Stimulated activated CD4-positive, alpha-beta T cell treated with anti-CD3 and anti-CD28 coated beads, Interleukin-12 subunit alpha, Interleukin-12 subunit beta, amount 100 ng/mL, for 24 hours (primary cell): ENCODE data around the gene CENPP.

Experiments
- DNase-seq, 2 experiments: peaks; one replicate each; pipeline ENCODE4 v3.0.0-alpha.2; 2020; ENCODE audit warnings: low read depth in 2 of 2

Gene CENPP

DNA sequence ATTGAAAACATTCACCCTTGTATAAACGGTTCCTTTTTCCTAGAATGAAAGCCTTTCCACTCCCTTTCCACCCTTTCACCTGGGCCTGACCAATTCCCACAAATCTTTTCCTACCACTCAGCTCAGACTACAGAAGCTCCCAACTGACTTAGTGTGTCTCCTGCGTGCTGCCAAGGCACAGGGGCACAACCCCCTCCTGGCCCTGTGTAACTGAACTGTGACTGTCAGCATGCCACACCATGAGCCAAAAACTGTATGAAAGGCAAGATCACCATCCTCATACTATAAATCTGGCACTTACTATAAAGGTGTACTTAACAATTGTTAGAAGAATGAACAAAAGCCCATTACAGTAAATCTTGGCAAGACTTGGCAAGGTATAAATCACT, 12.1 kb upstream of the CENPP start:
- no peak for DNase-seq

- DNase-seq, result no peak
Measured at GRCh38 chr9:92315456-92315855, 10.3 kb upstream of the CENPP start.

DNA sequence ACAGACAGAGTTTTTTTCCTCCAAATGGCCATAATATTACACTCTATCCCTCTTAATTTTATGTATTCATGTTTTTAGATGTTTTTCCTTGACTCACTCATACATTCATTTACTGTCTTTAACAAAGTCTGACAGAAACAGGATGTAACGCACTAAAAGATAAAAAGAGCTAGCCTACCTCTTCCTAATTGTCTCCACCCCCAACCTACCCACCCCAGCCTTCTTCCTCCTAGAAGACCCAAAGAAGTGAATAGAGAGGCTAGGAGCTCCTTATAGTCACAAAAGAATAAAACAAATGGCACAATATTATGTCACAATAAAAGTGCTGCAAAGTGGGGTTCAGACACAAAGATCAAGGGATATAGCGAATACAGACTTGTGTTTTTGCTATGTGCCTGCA, 1.3 kb upstream of the CENPP start:
- no peak for DNase-seq

DNA sequence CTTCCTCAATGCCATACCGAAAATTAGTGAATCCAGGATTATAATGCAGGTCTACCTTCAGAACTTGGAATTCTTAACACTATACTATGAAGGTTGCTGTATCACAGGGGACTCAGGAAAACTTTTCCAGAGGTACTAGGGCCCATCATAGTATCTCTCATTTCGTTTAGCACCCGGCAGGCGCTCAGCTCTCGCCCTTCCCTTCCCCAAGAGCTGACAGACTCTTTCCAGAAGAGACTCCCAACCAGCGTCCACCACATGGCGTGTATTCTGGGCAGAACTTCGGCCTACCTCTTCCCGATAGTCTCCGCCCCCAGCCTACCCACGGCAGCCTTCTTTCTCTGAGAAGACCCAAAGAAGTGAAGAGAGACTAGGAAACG, 874 bp upstream of the CENPP start:
- DNase-seq, result no peak

DNA sequence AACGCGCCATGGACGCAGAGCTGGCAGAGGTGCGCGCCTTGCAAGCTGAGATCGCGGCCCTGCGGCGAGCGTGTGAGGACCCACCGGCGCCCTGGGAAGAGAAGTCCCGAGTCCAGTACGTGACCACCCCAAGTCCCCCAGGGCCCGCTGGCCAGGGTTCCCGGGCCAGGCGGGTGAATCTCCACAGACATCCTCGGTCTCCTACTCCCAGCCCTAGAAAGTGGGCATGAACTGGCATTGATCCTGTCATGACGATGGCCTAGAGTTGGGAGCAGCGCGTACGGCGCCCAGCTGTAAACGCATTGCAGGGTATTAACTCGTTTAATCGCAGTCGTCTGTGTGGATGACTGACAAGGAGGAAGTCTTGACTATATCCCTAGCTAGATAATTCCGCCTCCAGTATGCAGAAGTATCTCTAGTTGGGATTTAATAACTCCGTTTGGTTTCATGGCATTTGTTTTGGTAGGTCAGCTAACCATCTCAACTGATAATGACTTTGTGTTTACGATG, 293 bp downstream of the CENPP start:
- DNase-seq, result no peak

GRCh38 chr9:92327283-92327850, 1.6 kb downstream of the CENPP start:
- no peak for DNase-seq

- no peak for DNase-seq
Measured at GRCh38 chr9:92328225-92328624, 2.5 kb downstream of the CENPP start.

GRCh38 chr9:92332577-92333281, 7.0 kb downstream of the CENPP start:
- DNase-seq, result no peak

DNA sequence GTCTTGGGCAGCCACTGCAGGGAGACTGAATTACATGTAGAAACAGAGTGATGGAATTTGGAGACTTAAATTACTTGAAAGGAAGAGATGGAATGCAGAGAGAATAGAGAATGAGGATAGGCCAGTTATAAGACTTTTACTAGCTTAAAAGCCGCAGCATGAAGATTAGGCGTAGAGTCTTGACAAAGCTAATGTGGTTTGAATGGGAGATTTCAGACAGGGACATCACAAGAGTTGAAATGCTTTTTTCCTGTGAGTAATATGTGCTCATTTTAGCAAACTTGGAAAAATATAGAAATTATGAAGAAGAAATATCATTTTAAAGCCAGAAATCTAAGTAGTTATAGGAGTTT, 7.5 kb downstream of the CENPP start:
- DNase-seq, result no peak

GRCh38 chr9:92341578-92341977, 15.8 kb downstream of the CENPP start:
- DNase-seq, result no peak

- DNase-seq, result no peak
Measured at GRCh38 chr9:92342825-92343488, 17.2 kb downstream of the CENPP start.

GRCh38 chr9:92345582-92345981, 19.8 kb downstream of the CENPP start:
- no peak for DNase-seq

GRCh38 chr9:92349771-92350739, 24.3 kb downstream of the CENPP start:
- DNase-seq, result no peak

DNA sequence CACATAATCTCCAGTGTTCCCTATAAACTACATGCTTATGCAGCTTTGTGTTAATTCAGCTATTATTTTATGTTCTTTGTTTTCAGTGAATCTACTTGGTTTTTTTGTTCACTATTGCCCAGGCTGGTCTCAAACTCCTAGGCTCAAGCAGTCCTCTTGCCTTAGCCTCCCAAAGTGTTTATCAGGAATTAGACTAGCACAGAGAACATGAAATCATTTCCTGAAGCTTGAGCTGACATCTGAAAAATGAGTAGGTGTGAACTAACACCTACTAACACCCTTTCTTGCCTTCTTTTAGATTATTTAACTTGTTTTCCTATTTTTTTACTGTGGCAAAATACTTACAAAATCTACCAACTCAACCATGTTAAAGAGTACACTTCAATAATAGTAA, 25.0 kb downstream of the CENPP start:
- DNase-seq, result no peak

- DNase-seq, result no peak
Measured at GRCh38 chr9:92353051-92353450, 27.3 kb downstream of the CENPP start.

DNA sequence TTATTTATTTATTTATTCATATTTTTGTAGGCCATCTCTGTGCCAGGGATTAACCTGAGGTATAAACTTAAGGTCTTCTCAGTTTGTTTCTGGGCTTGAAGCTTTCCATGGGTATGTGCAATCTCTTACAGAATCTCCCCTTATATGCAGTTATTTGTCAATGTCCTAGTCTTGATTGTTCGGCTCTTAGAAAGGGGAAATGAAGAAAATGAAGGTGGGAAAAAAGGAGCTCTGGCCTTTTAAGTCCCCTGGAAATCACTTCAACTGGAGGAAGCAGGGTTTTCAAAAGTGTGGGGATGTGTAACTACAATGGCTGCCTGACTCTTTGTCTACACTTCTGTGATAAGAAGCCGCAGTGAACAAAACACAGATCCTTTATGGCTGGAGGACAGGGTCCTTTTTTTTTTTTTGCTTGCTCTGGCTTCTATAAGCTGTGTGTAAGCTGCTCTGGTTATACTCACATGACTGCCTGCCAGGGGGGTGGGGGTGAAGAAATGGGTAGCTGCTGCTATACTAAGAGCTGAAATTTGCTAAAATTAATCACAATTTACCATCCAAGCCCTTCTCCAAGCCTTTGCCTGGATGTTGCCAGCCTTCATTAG, 33.7 kb downstream of the CENPP start:
- no peak for DNase-seq

- no peak for DNase-seq
Measured at GRCh38 chr9:92360083-92360482, 34.3 kb downstream of the CENPP start.

DNA sequence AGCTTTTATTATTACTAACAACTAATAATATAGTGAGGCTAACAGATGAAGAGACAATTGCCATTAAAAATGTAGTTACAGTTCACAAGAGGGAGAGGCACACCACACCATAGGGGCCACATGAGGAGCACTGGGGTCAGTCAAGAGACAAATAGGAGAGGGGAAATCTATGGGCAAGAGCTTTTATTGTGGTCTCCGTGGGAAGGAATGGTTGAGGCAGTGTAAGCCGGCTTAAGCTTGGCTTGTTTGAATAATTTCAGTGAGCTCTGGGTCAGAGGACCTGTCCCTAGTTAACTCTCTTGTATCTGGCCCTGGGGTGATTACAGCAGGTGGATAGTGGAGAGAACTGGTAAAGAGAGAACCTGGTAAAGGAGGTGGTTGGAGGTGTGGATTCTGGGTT, 43.3 kb downstream of the CENPP start:
- no peak for DNase-seq

DNA sequence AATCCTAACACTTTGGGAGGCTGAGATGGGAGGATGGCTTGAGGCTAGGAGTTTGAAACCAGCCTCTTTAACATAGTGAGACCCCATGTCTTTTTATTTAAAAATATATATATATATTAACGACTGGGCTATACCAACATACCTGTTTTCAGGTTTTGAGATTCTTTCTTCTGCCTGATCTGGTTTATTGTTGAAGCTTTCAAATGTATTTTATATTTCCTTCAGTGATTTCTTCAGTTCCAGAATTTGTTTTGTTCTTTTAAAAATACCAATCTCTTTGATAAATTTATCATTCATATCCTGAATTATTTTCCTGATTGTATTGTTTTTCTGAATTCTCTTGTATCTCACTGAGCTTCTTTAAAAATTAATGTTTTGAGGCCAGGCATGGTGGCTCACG, 47.4 kb downstream of the CENPP start:
- no peak for DNase-seq

DNA sequence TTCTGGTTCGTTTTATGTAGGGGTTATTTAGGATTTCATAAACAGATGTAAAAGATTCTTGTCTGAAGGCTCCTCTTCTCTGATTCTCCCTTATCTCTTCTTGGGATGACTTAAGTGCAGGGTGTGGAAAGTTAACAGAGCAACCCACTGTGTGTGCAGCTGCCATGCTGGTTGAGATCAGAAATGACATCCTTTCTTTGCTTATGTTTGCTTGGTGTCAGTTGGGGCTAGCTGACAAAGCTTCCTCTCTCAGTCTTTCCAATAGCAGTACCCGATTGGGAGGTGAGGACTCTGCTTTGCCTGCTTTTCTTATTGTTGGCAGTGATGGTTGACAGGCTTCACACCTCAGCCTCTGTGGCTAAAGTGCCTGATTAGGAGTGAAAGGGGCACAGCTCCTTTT, 52.1 kb downstream of the CENPP start:
- DNase-seq, result no peak

DNA sequence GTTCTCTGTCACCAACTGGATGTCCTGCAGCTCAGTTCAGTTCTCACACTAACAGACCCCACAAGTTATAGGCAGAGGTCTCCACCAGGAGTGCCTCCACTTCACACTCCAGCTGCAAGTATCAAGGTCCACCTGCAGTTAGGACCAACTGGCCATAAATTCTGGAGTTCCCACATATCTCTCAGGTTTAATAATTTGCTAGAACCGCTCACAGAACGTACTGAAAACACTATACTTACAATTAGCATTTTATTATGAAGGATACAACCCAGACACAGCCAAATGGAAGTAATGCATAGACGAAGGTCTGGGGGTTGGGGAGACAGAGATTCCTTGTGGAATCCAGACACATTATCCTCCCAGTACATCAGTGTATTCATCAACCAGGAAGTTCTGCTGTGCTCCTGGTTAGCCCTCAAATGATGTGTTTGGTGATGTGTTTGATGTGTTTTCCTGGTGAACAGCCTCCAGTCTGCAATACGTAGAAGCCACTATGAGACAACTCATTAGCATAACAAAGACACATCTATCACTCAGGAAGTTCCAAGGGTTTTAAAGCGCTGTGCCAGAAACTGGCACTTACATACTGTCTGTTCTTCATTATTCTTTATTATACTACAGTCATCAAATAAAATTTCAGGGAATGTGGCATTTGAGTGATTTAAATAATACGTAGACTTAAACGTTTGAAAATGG, 53.3 kb downstream of the CENPP start:
- no peak for DNase-seq
